Lower leg skin (tissue), 4 donors: ENCODE measurements around the gene TAS2R14. TPM values are rescaled to one million over a fixed set of nuclear protein-coding genes. Genes with fewer than 3 reads are reported as not detected.

Source experiments
- DNase-seq, 2 donors: peaks; one replicate each; pipeline ENCODE4 v3.0.0-alpha.2; 2019; ENCODE audit warnings: low spot score in 2 of 2
- H3K4me3 ChIP-seq: fragments of 200-600 bp; sonication (generic); 2 replicates; pipeline ENCODE4 v1.5.1; 2017; ENCODE audit warnings: mild to moderate bottlenecking, low read depth; ENCODE audit not compliant: poor library complexity, severe bottlenecking
- CTCF ChIP-seq, 3 donors: fragments of 450-650 bp; IDR thresholded peaks; one replicate each; pipeline ENCODE4 v1.5.1; 2016; ENCODE audit warnings: antibody characterized with exemption in 3 of 3, mild to moderate bottlenecking in 3 of 3, moderate library complexity in 2 of 3
- POLR2A ChIP-seq, 2 donors: fragments of 450-650 bp; IDR thresholded peaks; one replicate each; pipeline ENCODE4 v1.6.1; 2016 to 2017; ENCODE audit warnings: antibody characterized with exemption in 2 of 2, mild to moderate bottlenecking in 1 of 2, moderate library complexity in 1 of 2
- WGBS, 2 donors: methylation state at CpG; one replicate each; pipeline ENCODE4 v1.1.5; 2018; 5-methylcytosine and 5-hydroxymethylcytosine counted together
- intact Hi-C: fragments of 100-400 bp; cut with DNase I; formaldehyde crosslinking; loops from one replicate; pipeline ENCODE4 v1.15.0; 2023; ENCODE audit warnings: low total_unique reads
- total RNA-seq, 4 donors: library from RNA; depleted of rRNA; stranded (reverse); fragments of >200 nt; gene quantifications; one replicate each; pipeline ENCODE4 v1.1.0, GENCODE V29; 2016

TAS2R14 gene
- total RNA-seq, 4 donors from 2014 or later, result 0.49 to 1.3 (median 0.73) TPM

GRCh38 chr12:10901427-10901826 lies 37.6 kb downstream of the TAS2R14 start:
- no peak overlapping the region for H3K4me3 ChIP-seq
- 94 to 97% methylated on average over 1 of the region's 1 CpG for WGBS, 2 donors
- TF ChIP-seq CTCF (IDR thresholded peaks at IDR 0.05) (no peak), POLR2A (IDR thresholded peaks at IDR 0.05) (no peak)
- intact Hi-C loops, result no loop called here
- no peak for DNase-seq

- WGBS, 2 donors, result 84 to 86% methylated on average over 1 of the region's 1 CpG
- no peak overlapping the region for H3K4me3 ChIP-seq
- intact Hi-C loops, result no loop called here
- DNase-seq, result no peak
- TF ChIP-seq POLR2A (IDR thresholded peaks at IDR 0.05) (no peak), CTCF (IDR thresholded peaks at IDR 0.05) (no peak)
Observed at GRCh38 chr12:10900972-10901371, 38.1 kb downstream of the TAS2R14 start.

GRCh38 chr12:10900530-10900929 lies 38.5 kb downstream of the TAS2R14 start:
- DNase-seq, result no peak
- intact Hi-C loops, result no loop called here

GRCh38 chr12:10896854-10897253 lies 42.2 kb downstream of the TAS2R14 start:
- TF ChIP-seq POLR2A (IDR thresholded peaks at IDR 0.05) (no peak), CTCF (IDR thresholded peaks at IDR 0.05) (no peak)
- 91 to 98% methylated on average over 5 of the region's 5 CpGs for WGBS, 2 donors
- no peak for DNase-seq
- no peak overlapping the region for H3K4me3 ChIP-seq
- intact Hi-C loops, result no loop called here

More at GRCh38 chr12:10900530-10900929, 38.5 kb downstream of the TAS2R14 start:
- WGBS, 2 donors, result 86 to 100% methylated on average over 1 of the region's 1 CpG
- TF ChIP-seq POLR2A (IDR thresholded peaks at IDR 0.05) (no peak), CTCF (IDR thresholded peaks at IDR 0.05) (no peak)
- H3K4me3 ChIP-seq, result no peak overlapping the region

- H3K4me3 ChIP-seq, result no peak overlapping the region
- TF ChIP-seq POLR2A (IDR thresholded peaks at IDR 0.05) (no peak), CTCF (IDR thresholded peaks at IDR 0.05) (no peak)
- intact Hi-C loops, result no loop called here
- no peak for DNase-seq
- WGBS, 2 donors, result 92 to 98% methylated on average over 2 of the region's 2 CpGs
Observed at GRCh38 chr12:10891937-10892336, 47.1 kb downstream of the TAS2R14 start.

- no peak overlapping the region for H3K4me3 ChIP-seq
- intact Hi-C loops, result no loop called here
- DNase-seq, result no peak
- TF ChIP-seq CTCF (IDR thresholded peaks at IDR 0.05) (no peak), POLR2A (IDR thresholded peaks at IDR 0.05) (no peak)
Observed at GRCh38 chr12:10889226-10889625, 49.8 kb downstream of the TAS2R14 start.
